ENCODE measurements around the gene TMC8. TPM values are rescaled to one million over a fixed set of nuclear protein-coding genes. Genes with fewer than 3 reads are reported as not detected.

TMC8 gene
- total and polyA plus RNA-seq, 2 of the 8 experiments (the other 6 are each of a cell fraction or from before 2014, with no cell fraction given), result 1.00 to 2.8 TPM

DNA sequence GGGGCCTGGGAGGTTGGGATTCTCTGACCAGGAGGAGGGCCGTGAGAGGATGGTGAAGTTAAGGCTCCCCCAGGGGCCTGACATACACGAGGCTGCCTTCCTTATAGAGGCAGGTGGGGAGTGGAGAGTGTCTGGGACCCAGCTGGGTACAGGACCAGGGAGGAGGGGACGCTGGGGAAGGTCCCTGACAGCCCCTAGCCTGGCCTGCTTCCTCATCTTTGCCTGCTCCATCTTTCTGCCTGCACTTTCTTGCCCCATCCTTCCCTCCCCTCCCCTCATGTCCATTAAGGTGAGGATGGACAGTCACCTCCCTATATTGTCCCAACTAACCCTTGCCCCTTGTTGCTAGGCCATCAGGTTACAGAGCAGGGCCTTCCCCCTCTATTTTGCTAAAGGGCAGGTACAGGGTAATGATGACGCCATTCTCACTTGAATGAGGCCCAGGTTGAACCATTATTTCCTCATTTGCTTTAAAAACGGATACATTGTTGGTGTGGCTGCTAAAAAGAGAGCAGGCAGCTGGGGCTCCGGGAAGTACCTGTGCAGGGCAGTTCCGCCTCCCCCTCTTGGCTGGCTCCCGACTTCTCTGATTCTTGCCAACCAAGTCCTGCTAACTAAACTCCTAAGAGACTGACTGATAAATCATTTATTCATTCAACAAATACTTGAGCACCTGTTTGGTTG, 16.9 kb downstream of the TMC8 start (continued):
- TF ChIP-seq, protein P1, sequence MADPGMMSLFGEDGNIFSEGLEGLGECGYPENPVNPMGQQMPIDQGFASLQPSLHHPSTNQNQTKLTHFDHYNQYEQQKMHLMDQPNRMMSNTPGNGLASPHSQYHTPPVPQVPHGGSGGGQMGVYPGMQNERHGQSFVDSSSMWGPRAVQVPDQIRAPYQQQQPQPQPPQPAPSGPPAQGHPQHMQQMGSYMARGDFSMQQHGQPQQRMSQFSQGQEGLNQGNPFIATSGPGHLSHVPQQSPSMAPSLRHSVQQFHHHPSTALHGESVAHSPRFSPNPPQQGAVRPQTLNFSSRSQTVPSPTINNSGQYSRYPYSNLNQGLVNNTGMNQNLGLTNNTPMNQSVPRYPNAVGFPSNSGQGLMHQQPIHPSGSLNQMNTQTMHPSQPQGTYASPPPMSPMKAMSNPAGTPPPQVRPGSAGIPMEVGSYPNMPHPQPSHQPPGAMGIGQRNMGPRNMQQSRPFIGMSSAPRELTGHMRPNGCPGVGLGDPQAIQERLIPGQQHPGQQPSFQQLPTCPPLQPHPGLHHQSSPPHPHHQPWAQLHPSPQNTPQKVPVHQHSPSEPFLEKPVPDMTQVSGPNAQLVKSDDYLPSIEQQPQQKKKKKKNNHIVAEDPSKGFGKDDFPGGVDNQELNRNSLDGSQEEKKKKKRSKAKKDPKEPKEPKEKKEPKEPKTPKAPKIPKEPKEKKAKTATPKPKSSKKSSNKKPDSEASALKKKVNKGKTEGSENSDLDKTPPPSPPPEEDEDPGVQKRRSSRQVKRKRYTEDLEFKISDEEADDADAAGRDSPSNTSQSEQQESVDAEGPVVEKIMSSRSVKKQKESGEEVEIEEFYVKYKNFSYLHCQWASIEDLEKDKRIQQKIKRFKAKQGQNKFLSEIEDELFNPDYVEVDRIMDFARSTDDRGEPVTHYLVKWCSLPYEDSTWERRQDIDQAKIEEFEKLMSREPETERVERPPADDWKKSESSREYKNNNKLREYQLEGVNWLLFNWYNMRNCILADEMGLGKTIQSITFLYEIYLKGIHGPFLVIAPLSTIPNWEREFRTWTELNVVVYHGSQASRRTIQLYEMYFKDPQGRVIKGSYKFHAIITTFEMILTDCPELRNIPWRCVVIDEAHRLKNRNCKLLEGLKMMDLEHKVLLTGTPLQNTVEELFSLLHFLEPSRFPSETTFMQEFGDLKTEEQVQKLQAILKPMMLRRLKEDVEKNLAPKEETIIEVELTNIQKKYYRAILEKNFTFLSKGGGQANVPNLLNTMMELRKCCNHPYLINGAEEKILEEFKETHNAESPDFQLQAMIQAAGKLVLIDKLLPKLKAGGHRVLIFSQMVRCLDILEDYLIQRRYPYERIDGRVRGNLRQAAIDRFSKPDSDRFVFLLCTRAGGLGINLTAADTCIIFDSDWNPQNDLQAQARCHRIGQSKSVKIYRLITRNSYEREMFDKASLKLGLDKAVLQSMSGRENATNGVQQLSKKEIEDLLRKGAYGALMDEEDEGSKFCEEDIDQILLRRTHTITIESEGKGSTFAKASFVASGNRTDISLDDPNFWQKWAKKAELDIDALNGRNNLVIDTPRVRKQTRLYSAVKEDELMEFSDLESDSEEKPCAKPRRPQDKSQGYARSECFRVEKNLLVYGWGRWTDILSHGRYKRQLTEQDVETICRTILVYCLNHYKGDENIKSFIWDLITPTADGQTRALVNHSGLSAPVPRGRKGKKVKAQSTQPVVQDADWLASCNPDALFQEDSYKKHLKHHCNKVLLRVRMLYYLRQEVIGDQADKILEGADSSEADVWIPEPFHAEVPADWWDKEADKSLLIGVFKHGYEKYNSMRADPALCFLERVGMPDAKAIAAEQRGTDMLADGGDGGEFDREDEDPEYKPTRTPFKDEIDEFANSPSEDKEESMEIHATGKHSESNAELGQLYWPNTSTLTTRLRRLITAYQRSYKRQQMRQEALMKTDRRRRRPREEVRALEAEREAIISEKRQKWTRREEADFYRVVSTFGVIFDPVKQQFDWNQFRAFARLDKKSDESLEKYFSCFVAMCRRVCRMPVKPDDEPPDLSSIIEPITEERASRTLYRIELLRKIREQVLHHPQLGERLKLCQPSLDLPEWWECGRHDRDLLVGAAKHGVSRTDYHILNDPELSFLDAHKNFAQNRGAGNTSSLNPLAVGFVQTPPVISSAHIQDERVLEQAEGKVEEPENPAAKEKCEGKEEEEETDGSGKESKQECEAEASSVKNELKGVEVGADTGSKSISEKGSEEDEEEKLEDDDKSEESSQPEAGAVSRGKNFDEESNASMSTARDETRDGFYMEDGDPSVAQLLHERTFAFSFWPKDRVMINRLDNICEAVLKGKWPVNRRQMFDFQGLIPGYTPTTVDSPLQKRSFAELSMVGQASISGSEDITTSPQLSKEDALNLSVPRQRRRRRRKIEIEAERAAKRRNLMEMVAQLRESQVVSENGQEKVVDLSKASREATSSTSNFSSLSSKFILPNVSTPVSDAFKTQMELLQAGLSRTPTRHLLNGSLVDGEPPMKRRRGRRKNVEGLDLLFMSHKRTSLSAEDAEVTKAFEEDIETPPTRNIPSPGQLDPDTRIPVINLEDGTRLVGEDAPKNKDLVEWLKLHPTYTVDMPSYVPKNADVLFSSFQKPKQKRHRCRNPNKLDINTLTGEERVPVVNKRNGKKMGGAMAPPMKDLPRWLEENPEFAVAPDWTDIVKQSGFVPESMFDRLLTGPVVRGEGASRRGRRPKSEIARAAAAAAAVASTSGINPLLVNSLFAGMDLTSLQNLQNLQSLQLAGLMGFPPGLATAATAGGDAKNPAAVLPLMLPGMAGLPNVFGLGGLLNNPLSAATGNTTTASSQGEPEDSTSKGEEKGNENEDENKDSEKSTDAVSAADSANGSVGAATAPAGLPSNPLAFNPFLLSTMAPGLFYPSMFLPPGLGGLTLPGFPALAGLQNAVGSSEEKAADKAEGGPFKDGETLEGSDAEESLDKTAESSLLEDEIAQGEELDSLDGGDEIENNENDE (IDR thresholded peaks at IDR 0.05; ENCODE audit: insufficient replicate concordance, low read length), result no peak
- TF ChIP-seq, protein P2, sequence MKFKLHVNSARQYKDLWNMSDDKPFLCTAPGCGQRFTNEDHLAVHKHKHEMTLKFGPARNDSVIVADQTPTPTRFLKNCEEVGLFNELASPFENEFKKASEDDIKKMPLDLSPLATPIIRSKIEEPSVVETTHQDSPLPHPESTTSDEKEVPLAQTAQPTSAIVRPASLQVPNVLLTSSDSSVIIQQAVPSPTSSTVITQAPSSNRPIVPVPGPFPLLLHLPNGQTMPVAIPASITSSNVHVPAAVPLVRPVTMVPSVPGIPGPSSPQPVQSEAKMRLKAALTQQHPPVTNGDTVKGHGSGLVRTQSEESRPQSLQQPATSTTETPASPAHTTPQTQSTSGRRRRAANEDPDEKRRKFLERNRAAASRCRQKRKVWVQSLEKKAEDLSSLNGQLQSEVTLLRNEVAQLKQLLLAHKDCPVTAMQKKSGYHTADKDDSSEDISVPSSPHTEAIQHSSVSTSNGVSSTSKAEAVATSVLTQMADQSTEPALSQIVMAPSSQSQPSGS (IDR thresholded peaks at IDR 0.05; ENCODE audit: low read length), result no peak
- no peak for TF ChIP-seq TEAD4 (IDR thresholded peaks at IDR 0.05; ENCODE audit: low read depth, low read length)
- no peak for TF ChIP-seq HDAC2 (IDR thresholded peaks at IDR 0.05; ENCODE audit: borderline replicate concordance in 1 of 2, low read depth in 2 of 2, low read length in 2 of 2)
- no peak for TF ChIP-seq SAP30 (IDR thresholded peaks at IDR 0.05; ENCODE audit: insufficient read depth, insufficient replicate concordance, low read length)
- no peak for TF ChIP-seq NRF1 (IDR thresholded peaks at IDR 0.05; ENCODE audit: low read depth, low read length)
- TF ChIP-seq SUZ12 (IDR thresholded peaks at IDR 0.05; ENCODE audit: low read length), result no peak

Measured in H1 (cell line).